C1 segment of cervical spinal cord (tissue), 14 donors: ENCODE data around the gene ENHO.
A peak's percentile ranks its signal among the peaks of the same experiment; 100 is the strongest.
"Not testable (repeated sequence)": the region's sequence is repeated elsewhere in the genome, so short reads cannot be mapped to it uniquely, and the experiment has no call there.

ENCODE experiments used
- DNase-seq, 14 donors: peaks; one replicate each; lab custom pipeline; 2025; lab: John Stamatoyannopoulos, UW

ENHO gene

DNA sequence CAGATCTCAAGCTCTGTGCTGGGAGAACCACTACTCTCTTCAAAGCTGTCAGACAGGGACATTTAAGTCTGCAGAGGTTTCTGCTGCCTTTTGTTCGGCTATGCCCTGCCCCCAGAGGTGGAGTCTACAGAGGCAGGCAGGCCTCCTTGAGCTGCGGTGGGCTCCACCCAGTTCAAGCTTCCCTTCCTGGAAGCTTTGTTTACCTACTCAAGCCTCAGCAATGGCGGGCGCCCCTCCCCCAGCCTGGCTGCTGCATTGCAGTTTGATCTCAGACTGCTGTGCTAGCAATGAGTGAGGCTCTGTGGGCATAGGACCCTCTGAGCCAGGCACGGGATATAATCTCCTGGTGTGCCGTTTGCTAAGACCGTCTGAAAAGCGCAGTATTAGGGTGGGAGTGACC lies 9.3 kb upstream of the ENHO start:
- DNase-seq: not testable (repeated sequence)

DNA sequence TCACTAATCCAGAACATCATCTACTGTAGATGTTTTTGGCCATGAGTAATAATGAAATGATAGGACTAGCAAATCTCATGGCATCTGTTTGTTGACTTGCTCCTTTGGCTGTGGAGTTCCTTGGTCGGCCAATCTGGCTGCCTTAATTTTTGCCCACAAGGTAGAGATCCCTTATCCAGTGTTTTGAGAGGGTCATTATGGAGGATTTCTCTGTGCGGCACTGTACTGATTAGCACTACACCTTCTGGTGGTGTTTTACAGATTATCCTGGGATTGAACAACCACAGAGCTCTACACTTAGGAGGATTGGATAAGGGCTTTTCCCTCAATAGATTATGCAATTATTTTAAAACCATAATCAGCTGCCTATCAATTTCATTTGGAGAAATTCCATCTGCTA lies 3.2 kb upstream of the ENHO start:
- no peak for DNase-seq

DNA sequence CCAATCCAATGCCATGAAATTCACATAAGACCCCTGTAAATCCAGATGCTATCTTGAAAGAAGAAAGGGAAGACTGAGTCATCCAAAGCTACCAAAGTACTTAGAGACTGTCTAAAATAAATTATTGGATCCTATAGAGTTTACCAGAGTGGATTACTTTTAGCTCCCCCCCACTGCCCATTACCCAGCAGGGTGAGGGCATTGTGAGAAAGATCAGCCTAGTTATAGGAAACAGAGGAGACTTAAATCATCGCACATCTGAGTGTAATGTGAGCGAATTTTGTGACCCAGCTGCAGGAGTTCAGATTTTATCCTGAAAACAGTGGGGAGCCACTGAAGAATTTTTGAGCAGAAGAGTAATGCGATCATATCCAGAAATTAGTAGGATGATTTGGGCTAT lies 1.6 kb upstream of the ENHO start:
- DNase-seq: no peak

DNA sequence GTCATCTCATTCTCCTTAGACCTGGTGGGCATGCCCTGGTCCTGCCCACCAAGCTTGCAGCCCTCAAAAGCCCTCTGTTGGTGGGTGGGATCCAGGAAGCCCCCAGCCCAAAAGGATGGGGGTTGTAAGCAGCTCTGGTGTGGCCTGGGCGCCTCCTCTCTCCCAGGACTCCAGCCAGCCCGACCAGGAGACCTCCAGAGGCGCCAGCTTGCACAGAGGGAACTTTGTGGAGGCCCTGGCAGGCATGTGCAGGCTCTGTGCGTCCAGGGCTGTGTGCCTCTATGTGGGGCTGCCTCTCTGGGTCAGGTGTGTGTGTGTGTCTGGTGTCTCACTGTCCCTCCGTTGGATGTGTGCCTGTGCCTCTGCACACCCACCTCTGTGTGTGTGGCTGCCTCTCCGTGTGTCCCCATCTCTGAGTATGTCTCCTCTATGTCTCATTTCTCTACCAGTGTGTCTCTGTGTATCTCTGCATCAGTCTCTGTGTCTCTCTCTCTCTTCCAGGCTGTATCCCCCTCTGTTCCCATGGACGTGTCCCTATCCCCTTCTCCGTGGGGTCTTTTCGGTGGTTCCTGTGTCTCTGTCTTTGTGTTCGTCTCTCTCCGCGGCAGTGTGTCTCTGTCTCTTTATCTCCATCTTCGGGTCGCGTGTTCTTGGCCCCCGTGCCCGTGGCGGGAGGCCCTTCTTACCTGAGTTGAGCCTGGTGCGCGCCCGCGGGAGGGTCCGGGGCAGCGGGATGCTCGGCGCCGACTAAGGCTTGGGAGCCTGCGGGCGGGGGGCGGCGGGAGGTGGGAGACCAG lies 501 bp downstream of the ENHO start:
- peak in 11 of 14 donors; percentile 29 to 70 (median 48) for DNase-seq

DNA sequence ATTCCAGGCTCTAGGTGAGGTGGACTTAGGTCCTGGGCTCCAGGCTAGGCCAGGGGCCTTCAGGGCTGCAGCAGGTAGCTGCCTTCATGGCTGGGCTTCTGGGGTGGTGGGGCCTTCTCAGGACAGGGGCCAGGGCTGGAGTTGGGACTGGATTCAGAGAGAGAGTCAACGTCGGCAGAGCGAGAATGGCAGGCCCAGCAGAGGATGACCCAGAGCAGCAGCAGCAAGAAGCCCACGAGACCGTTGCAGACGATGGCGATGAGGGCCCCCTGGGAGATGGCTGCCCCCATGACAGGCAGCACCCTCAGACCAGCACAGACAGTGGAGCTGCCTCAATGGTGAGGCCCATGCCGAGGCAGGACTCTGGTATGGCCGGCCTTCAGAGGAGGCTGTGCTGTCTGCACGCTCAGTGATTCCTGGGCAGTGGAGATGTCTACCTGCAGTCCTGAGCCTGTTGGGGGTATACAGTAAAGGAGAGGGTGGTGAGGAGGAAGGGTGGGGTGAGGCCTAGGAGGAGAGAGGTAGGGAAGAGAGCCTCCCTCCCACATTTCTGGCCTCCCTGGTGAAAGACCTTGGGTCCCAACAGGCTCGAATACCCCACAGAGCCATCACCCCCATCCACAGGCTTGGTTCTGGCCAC lies 1.3 kb downstream of the ENHO start:
- DNase-seq: no peak

DNA sequence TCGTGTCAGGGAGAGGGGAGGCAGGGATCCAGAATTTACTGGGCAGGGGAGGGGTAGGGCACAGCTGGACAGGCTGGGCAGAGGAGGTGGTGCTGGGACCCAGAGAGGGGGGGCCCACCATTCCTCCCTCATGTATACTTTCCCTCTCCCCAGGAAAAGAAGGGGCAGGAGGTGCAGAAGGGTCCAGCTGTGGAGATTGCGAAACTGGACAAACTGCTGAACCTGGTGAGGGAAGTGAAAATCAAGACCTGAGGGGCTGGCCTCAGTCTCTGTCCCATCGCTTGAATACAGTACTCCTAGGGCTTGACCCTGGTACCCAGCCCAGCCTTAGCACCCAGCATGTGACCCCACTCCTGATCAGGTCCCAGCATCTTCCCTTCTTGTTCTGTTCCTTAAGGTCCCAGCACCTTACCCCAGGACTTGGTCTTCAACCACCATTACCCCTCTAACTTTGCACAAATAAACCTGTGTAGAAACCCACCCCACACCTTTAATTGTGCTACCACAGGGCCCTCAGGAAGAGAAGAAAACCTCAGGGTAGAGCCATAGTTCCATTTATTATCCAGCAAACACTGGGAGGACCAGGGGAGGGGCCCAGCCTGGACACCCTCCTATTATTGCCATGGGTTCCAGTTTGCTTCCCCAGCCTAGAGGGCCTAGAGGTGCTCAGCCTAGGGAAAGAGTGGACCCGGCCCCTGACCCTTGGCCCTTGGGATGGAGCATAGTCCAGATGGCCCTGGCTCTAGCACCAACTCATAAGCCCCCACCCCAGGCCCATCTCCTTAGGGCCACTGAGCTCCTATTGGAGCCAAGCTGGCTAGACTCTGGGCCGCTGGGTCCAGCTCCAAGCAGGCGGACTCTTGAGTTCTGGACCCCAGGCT lies 2.0 kb downstream of the ENHO start:
- DNase-seq: no peak

DNA sequence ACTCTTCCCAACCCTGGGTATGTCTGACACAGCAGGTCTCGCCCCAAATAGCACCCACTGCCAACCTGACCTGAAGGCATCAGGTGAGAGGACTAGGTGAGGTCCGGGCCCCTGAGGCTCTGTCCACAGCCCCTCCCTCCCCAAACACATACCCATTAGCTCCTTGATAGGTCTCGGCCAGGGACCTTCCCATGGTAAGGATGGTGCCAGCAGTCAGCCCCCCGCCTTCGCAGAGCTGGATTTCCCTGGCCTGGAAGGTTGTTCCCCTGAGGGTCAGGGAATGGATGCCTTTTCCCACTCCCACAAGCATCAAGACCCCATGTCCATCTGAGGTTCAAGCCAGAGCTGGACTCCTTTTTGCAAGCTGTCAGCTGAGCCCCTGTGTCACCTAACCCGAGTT lies 2.7 kb downstream of the ENHO start:
- DNase-seq: no peak

- no peak for DNase-seq
Measured at GRCh38 chr9:34519321-34520020, 3.3 kb downstream of the ENHO start.

- no peak for DNase-seq
Measured at GRCh38 chr9:34518896-34519295, 3.9 kb downstream of the ENHO start.

- DNase-seq: no peak
Measured at GRCh38 chr9:34518110-34518616, 4.6 kb downstream of the ENHO start.

- no peak for DNase-seq
Measured at GRCh38 chr9:34517185-34517584, 5.6 kb downstream of the ENHO start.

- no peak for DNase-seq
Measured at GRCh38 chr9:34515959-34516358, 6.8 kb downstream of the ENHO start.

DNA sequence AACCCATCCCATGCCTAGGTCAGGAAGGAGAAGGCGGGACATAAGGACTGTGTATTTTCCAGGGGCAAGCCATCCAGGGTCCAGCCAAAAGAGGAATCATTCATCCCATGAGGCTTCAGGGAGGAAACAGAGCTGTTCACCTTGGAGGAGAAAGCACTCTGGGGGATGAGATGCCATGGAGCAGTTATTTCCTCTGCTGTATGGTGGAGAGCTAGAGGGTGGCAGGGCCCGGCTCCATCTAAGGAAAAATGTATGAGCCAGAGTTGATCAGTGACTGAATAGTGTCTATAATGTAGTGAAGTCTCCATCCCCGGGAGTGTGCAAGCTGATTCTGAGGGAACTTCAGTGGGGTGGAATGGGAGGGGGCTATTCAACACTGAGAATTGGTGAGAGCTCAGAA lies 8.0 kb downstream of the ENHO start:
- DNase-seq: no peak

DNA sequence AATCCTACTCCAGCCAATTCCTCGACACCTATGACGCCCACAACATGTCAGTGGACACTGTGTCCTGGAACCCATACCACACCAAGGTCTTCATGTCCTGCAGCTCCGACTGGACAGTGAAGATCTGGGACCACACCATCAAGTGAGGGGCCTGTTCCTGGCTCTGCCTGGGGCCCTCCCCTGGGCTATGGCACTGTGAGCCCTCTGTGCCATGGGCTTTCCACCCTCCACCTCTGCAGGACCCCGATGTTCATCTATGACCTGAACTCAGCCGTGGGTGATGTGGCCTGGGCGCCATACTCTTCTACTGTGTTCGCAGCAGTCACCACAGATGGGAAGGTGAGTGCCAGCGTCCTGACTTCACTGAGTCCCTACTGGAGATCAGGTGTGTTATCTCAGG lies 8.4 kb downstream of the ENHO start:
- no peak for DNase-seq

- DNase-seq: peak in 6 of 14 donors; percentile 18 to 41 (median 26)
Measured at GRCh38 chr9:34513567-34514214, 9.1 kb downstream of the ENHO start.

DNA sequence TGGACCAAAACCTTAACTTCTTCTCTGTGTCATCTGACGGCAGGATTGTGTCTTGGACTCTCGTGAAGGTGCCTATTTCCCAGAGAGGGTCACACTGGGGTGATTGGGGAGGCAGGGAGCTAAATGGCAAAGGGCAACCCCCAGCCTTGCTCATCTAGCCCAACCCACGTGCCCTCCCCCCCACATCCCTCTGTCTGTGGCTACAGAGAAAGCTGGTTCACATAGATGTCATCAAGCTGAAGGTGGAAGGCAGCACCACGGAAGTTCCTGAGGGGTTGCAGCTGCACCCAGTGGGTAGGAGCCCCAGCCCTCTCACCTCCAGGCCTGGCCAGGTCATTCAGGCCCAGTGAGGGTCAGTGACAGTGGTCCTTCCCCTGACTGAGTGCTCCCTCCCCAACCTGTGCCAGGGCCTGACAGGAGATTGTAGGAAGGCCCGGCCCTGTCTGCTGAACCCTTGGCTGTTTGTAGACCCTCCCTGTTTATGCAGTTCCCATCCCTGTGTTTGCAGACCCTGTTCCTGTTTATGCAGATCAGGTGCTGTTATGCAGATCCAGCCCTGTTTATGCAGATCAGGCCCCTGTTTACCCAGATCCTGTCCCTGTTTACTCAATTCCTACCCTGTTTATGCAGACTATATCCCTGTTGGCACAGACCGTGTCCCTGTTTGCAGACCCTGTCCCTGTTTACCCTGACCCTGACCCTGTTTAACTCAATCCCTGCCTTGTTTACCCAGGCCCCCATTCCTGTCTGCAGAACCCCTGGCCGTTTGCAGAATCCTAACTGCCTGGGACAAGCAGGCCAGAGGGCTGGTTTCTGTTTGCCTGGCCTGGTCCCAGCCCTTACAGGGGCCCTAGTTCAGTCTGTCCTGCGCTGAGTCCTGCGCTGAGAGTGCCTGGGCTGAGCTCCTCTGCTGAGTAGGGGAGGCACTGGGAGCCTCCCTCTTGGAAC lies 10.4 kb downstream of the ENHO start:
- peak in 2 of 14 donors; percentile 21 to 41 for DNase-seq

DNA sequence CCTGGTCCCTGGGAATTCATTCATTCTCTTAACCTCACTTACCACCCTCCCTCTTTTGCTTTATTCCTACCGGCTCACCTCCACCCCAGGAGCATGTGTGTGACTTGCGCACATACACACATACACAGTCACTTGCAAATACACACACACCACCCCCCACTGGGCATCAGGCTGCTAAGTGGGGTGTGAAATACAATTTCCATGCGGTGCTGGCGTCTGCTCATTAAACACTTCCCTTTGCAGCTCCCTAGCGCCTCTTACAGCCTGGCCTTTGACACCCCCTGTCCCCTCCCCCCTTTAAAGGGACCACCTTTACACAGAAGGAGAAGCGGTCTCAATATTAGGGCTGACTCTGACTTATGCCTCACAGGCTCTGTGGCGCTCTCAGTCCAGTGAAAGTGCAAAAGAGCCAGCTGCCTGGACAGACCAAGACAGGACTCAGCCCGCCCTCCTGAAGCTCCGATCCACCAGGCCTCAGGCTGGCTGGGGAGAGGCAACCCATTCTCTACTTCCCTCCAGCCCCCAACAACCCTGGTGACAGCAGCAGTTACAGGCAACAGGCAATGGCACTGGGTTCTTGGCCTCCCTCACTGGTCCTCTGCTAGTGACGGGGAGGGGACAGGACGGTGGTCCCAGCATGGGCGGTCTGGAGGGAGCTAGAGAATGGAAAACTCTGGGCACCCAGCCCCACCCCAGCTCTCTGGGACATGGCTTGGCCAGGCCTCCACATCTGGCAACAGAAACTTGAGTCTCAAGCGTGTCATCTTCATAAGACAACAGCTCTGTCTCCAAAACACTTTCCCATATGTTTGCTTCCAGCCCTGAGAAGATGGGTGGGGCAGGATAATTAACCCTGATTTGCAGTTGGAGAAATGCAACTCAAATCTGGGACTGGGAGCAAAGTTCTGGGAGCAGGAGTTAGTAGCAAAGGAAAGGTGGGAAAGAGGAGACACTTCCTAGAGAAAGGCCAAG lies 12.0 kb downstream of the ENHO start:
- DNase-seq: peak in 2 of 14 donors; percentile 33 to 89

DNA sequence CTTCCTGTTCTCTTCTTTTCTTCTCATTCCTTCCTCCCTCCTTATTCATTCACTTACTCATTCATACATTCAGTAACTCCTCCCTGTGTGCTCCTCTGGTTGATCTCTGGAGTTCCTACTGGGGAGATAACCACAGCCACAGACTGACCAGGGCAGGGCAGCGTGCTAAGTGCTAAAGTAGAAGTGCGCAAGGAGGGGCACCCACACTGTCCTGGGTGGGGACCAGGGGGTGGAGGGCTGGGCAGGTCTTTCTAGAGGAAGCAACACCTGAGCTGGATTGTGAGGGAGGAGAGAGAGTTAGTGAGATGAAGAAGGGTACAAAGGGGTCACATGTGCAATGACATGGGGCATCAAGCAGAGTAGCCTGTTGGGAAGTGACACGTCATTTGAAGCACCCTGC lies 13.8 kb downstream of the ENHO start:
- DNase-seq: no peak

DNA sequence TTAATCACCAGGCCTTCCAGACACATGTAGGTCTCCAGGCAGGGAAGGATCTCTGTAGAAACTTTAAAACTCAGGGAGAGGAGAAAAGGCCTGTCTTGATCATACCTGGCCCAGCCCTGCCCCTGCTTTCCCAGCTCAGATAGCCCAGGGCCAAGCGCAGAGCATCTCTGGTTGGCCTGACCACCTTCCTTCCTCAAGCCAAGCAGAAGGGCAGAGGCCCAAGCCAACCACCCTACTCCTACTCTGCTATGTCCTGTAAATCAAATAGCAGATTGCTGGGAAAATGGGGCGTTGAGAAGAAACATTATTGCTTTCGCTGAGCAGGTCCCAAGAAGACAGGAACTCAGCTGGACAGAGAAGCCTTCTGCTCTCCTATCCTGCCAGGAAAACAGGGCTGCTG lies 14.3 kb downstream of the ENHO start:
- no peak for DNase-seq
